ENCODE results near the gene POF1B. TPM values are rescaled to one million over a fixed set of nuclear protein-coding genes. Genes with fewer than 3 reads are reported as not detected.
A peak's percentile ranks its signal among the peaks of the same experiment; 100 is the strongest.

POF1B gene
- polyA plus RNA-seq, 1 donor from 2014 or later = not detected

DNA sequence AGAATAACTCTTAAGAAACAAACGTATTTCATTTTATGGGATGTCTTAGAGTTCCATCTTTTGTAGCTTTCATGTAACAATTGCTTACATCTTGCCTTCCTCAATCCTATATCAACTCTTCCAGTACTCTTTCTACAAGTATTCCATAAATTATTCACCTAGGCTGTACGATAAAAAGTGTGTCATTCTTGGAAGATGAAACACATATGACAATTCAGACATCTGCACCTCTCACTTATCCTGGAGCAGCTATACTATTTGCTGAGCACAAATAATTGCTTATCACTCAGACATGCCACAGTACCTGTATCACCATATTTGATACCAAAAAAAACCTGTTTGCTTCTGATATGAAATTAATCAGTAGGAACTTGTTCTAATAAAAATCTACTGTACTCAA is 1.0 kb downstream of the POF1B start:
- H4K20me1 ChIP-seq (ENCODE audit: insufficient read depth) = no peaks in the 10 kb centered on the region
- H3K36me3 ChIP-seq (ENCODE audit: insufficient read depth, low read length) = no peaks in the 10 kb centered on the region
- no peak overlapping the region for H3K27ac ChIP-seq (ENCODE audit: low read length)
- no peak for TF ChIP-seq SMC3 (conservative IDR thresholded peaks at IDR 0.05; ENCODE audit: poor library complexity)
- no peak for TF ChIP-seq REST (IDR thresholded peaks at IDR 0.05; ENCODE audit: borderline replicate concordance)
- no peak for TF ChIP-seq RAD21 (conservative IDR thresholded peaks at IDR 0.05)
- TF ChIP-seq EZH2 (IDR thresholded peaks at IDR 0.05; ENCODE audit: borderline replicate concordance, insufficient read depth, low read length, poor library complexity, severe bottlenecking) = no peak
- no peak for TF ChIP-seq CTCF (IDR thresholded peaks at IDR 0.05; ENCODE audit: poor library complexity, severe bottlenecking)
- peak; percentile 48 for TF ChIP-seq EP300 (conservative IDR thresholded peaks at IDR 0.05; ENCODE audit: poor library complexity, severe bottlenecking)
- H2AFZ ChIP-seq (ENCODE audit: low read depth, low read length) = no peak overlapping the region
- no peaks in the 10 kb centered on the region for H3K9me3 ChIP-seq (ENCODE audit: low read length)
- H3K79me2 ChIP-seq (replicated peaks; ENCODE audit: insufficient read depth, low read length) = no peaks in the 10 kb centered on the region
- no peak overlapping the region for H3K9ac ChIP-seq (ENCODE audit: low read length)
- H3K27me3 ChIP-seq (ENCODE audit: insufficient read depth, low read depth, low read length) = no peaks in the 10 kb centered on the region
- H3K4me3 ChIP-seq (ENCODE audit: low read length) = no peak overlapping the region
- H3F3A ChIP-seq (ENCODE audit: insufficient read depth, low read length, poor library complexity, severe bottlenecking) = no peaks in the 10 kb centered on the region
- H3K9me2 ChIP-seq (ENCODE audit: insufficient read depth, low read length) = no peaks in the 10 kb centered on the region
- H3K4me2 ChIP-seq (ENCODE audit: low read length) = no peak overlapping the region

GRCh38 chrX:85375333-85375738 is 4.1 kb downstream of the POF1B start:
- Histone ChIP-seq H4K20me1 (ENCODE audit: insufficient read depth) (no peaks in the 10 kb centered on the region), H3K27me3 (ENCODE audit: insufficient read depth, low read depth, low read length) (no peaks in the 10 kb centered on the region), H3K4me2 (ENCODE audit: low read length) (no peak overlapping the region), H3F3A (ENCODE audit: insufficient read depth, low read length, poor library complexity, severe bottlenecking) (no peaks in the 10 kb centered on the region), H3K9ac (ENCODE audit: low read length) (no peak overlapping the region), H3K36me3 (ENCODE audit: insufficient read depth, low read length) (no peaks in the 10 kb centered on the region), H3K4me3 (ENCODE audit: low read length) (no peak overlapping the region), H3K9me3 (ENCODE audit: low read length) (no peaks in the 10 kb centered on the region), H3K27ac (ENCODE audit: low read length) (no peak overlapping the region), H2AFZ (ENCODE audit: low read depth, low read length) (no peak overlapping the region), H3K79me2 (replicated peaks; ENCODE audit: insufficient read depth, low read length) (no peaks in the 10 kb centered on the region), H3K9me2 (ENCODE audit: insufficient read depth, low read length) (no peaks in the 10 kb centered on the region)
- TF ChIP-seq REST (IDR thresholded peaks at IDR 0.05; ENCODE audit: borderline replicate concordance) (no peak), CTCF (IDR thresholded peaks at IDR 0.05; ENCODE audit: poor library complexity, severe bottlenecking) (no peak), POLR2AphosphoS5 (IDR thresholded peaks at IDR 0.05) (no peak), SMC3 (conservative IDR thresholded peaks at IDR 0.05; ENCODE audit: poor library complexity) (no peak), TAF1 (IDR thresholded peaks at IDR 0.05; ENCODE audit: low read depth) (no peak), EZH2 (IDR thresholded peaks at IDR 0.05; ENCODE audit: borderline replicate concordance, insufficient read depth, low read length, poor library complexity, severe bottlenecking) (no peak), RAD21 (conservative IDR thresholded peaks at IDR 0.05) (no peak), EP300 (conservative IDR thresholded peaks at IDR 0.05; ENCODE audit: poor library complexity, severe bottlenecking) (no peak), MXI1 (conservative IDR thresholded peaks at IDR 0.05; ENCODE audit: poor library complexity, severe bottlenecking) (no peak)

All from neural cell (in vitro differentiated cells).